H1 (cell line): ENCODE measurements around the gene CHST12.
A peak's percentile ranks its signal among the peaks of the same experiment; 100 is the strongest.

Experiments used
- BRCA1 ChIP-seq: IDR thresholded peaks from 2 replicates; pipeline ENCODE4 v1.6.1; 2012; ENCODE audit warnings: low read depth, low read length, improper control_type of control experiment
- CTCF ChIP-seq, 3 experiments: IDR thresholded peaks; 1 replicate in 2 of 3; 2 replicates in 1 of 3; pipeline versions ENCODE4 v1.5.1 to v1.6.1; 2011; ENCODE audit warnings: low read length in 3 of 3, mild to moderate bottlenecking in 3 of 3, inconsistent platforms in 2 of 3, low read depth in 1 of 3, moderate library complexity in 1 of 3; ENCODE audit not compliant: insufficient read depth in 1 of 3; ENCODE audit errors: control extremely low read depth in 1 of 3
- EP300 ChIP-seq, 2 experiments: IDR thresholded peaks; 1 replicate in 1 of 2; 2 replicates in 1 of 2; pipeline ENCODE4 v1.6.1; 2011 to 2012; ENCODE audit warnings: low read depth in 2 of 2, low read length in 2 of 2, mild to moderate bottlenecking in 2 of 2, borderline replicate concordance in 1 of 2, inconsistent platforms in 1 of 2, moderate library complexity in 1 of 2
- EZH2 ChIP-seq: fragments of 200-600 bp; sonication (generic); IDR thresholded peaks from 2 replicates; pipeline ENCODE4 v1.7.1; 2012; ENCODE audit warnings: low read depth, mild to moderate bottlenecking, moderate library complexity, low read length, inconsistent platforms; ENCODE audit not compliant: severe bottlenecking
- HDAC6 ChIP-seq: IDR thresholded peaks from one replicate; pipeline ENCODE4 v1.7.1; 2012; ENCODE audit warnings: low read depth, mild to moderate bottlenecking, inconsistent platforms, low read length, moderate library complexity
- POLR2A ChIP-seq, 2 experiments: IDR thresholded peaks; 1 replicate in 1 of 2; 2 replicates in 1 of 2; pipeline ENCODE4 v1.6.1; 2011; ENCODE audit warnings: low read depth in 2 of 2, low read length in 2 of 2, mild to moderate bottlenecking in 2 of 2; ENCODE audit errors: control extremely low read depth in 1 of 2
- RFX5 ChIP-seq: IDR thresholded peaks from 2 replicates; pipeline ENCODE4 v1.6.1; 2011; ENCODE audit warnings: low read depth, low read length, improper control_type of control experiment, borderline replicate concordance
- SIN3A ChIP-seq, 2 experiments: IDR thresholded peaks in 1 of 2; conservative IDR thresholded peaks in 1 of 2; 2 replicates each; pipeline ENCODE4 v1.6.1; 2011 to 2012; ENCODE audit warnings: low read length in 2 of 2, improper control_type of control experiment in 1 of 2, low read depth in 1 of 2, mild to moderate bottlenecking in 1 of 2
- SIRT6 ChIP-seq: IDR thresholded peaks from one replicate; pipeline ENCODE4 v1.7.1; 2012; ENCODE audit warnings: low read length, inconsistent platforms
- SP1 ChIP-seq: IDR thresholded peaks from 2 replicates; pipeline ENCODE4 v1.6.1; 2011; ENCODE audit warnings: low read depth, low read length

- TF ChIP-seq EZH2 (no peak), CTCF (IDR thresholded peaks at IDR 0.05; ENCODE audit: control extremely low read depth in 1 of 3, insufficient read depth in 1 of 3, low read depth in 1 of 3, low read length in 3 of 3) (peak in 2 of 3 experiments; percentile 76 to 87; a peak in 3 of 4 replicates), SP1 (no peak), SIN3A (conservative IDR thresholded peaks at IDR 0.05 in 1 of 2, IDR thresholded peaks at IDR 0.05 in 1 of 2; ENCODE audit: low read depth in 1 of 2, low read length in 2 of 2) (no peak), EP300 (IDR thresholded peaks at IDR 0.05; ENCODE audit: borderline replicate concordance in 1 of 2, low read depth in 2 of 2, low read length in 2 of 2) (no peak), HDAC6 (no peak), RFX5 (no peak), SIRT6 (no peak), BRCA1 (no peak), POLR2A (IDR thresholded peaks at IDR 0.05; ENCODE audit: control extremely low read depth in 1 of 2, low read depth in 2 of 2, low read length in 2 of 2) (no peak)
These were observed 74.3 kb downstream of the CHST12 start for GRCh38 chr7:2477447-2478398.
